SJCRH30 (cell line): ENCODE results near the gene NGF. TPM values are rescaled to one million over a fixed set of nuclear protein-coding genes. Genes with fewer than 3 reads are reported as not detected.

ENCODE experiments used
- DNase-seq, 2 experiments: peaks; one replicate each; pipeline ENCODE4 v3.0.0-alpha.2; 2015 to 2020
- H3K27ac ChIP-seq: fragments of 250-450 bp; sonication (Bioruptor Pico); 2 replicates; pipeline ENCODE4 v1.5.1; 2020; ENCODE audit warnings: mild to moderate bottlenecking, moderate library complexity
- H3K27me3 ChIP-seq: fragments of 250-450 bp; sonication (Bioruptor Pico); 2 replicates; pipeline ENCODE4 v1.5.1; 2020; ENCODE audit warnings: mild to moderate bottlenecking, moderate library complexity
- H3K36me3 ChIP-seq: fragments of 250-450 bp; sonication (Bioruptor Pico); 2 replicates; pipeline ENCODE4 v1.5.1; 2020; ENCODE audit warnings: mild to moderate bottlenecking, moderate library complexity
- H3K4me1 ChIP-seq: fragments of 250-450 bp; sonication (Bioruptor Pico); 2 replicates; pipeline ENCODE4 v1.5.1; 2020; ENCODE audit warnings: mild to moderate bottlenecking, moderate library complexity
- H3K4me3 ChIP-seq: fragments of 250-450 bp; sonication (Bioruptor Pico); 2 replicates; pipeline ENCODE4 v1.5.1; 2020; ENCODE audit warnings: mild to moderate bottlenecking, moderate library complexity
- H3K9me3 ChIP-seq: fragments of 250-450 bp; sonication (Bioruptor Pico); replicated peaks from 2 replicates; pipeline ENCODE4 v1.5.1; 2020; ENCODE audit warnings: mild to moderate bottlenecking, moderate library complexity
- total RNA-seq: library from RNA; depleted of rRNA; stranded (reverse); fragments of >200 nt; shearing (Covaris generic); gene quantifications from 2 replicates; pipeline ENCODE4 v1.2.3, GENCODE V29; 2014; rRNA removed

Gene NGF
- total RNA-seq, 1 experiment from 2014 or later, result 0.32 TPM

GRCh38 chr1:115237507-115237906 is 100.5 kb downstream of the NGF start:
- DNase-seq, result peak in 1 of 2 experiments; percentile 2
- H3K4me3 ChIP-seq, result no peak overlapping the region
- no peaks in the 10 kb centered on the region for H3K27me3 ChIP-seq
- H3K4me1 ChIP-seq, result no peaks in the 10 kb centered on the region
- H3K9me3 ChIP-seq, result no peaks in the 10 kb centered on the region
- no peak overlapping the region for H3K27ac ChIP-seq
- H3K36me3 ChIP-seq, result no peaks in the 10 kb centered on the region

DNA sequence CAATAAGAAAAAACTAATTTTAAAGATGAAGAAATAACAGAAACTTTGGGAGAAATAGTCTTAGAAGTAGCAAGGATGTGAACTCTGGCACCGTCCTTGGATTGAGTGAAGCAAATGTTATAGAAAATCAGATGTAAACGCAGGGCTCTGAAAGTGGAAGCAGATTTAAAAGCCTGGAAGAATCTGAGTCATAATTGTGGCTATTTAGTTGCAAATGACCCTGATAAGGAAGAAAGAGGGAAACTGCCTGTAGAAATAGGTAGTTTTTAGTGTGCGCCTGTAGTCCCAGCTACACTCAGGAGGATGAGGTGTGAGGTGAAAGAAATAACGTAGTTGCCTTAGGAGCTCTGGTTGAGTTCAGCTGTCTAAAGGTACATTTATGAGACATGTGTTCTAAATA is 101.0 kb downstream of the NGF start:
- DNase-seq, result no peak
- Histone ChIP-seq H3K4me1 (no peaks in the 10 kb centered on the region), H3K4me3 (no peak overlapping the region), H3K9me3 (no peaks in the 10 kb centered on the region), H3K27me3 (no peaks in the 10 kb centered on the region), H3K36me3 (no peaks in the 10 kb centered on the region), H3K27ac (no peak overlapping the region)

Other genes starting within 250 kb of the NGF start
- 0.02 TPM in 1 of 2 replicates, not detected in the other for gene TSPAN2, start 248.7 kb downstream of the NGF start, total RNA-seq